Progenitor cell of endocrine pancreas (in vitro differentiated cells): ENCODE data around the gene DAB2. TPM values are rescaled to one million over a fixed set of nuclear protein-coding genes. Genes with fewer than 3 reads are reported as not detected.
"Not testable (repeated sequence)": the region's sequence is repeated elsewhere in the genome, so short reads cannot be mapped to it uniquely, and the experiment has no call there.

Source experiments
- DNase-seq: peaks from one replicate; pipeline ENCODE4 v3.0.0; 2021; ENCODE audit warnings: low spot score; ENCODE audit not compliant: unreplicated experiment
- H3K27ac Mint-ChIP-seq: 2 replicates; pipeline ENCODE4 v1.8.0; 2021; ENCODE audit warnings: mild to moderate bottlenecking, moderate library complexity, mixed read lengths
- H3K27me3 Mint-ChIP-seq: 2 replicates; pipeline ENCODE4 v1.8.0; 2021; ENCODE audit warnings: mixed read lengths
- H3K36me3 Mint-ChIP-seq: 2 replicates; pipeline ENCODE4 v1.8.0; 2022; ENCODE audit warnings: mixed read lengths; ENCODE audit not compliant: insufficient read depth
- H3K4me1 Mint-ChIP-seq: 2 replicates; pipeline ENCODE4 v1.8.0; 2021; ENCODE audit warnings: low read depth, mixed read lengths
- H3K4me3 Mint-ChIP-seq: 2 replicates; pipeline ENCODE4 v1.8.0; 2021; ENCODE audit warnings: low read depth, mild to moderate bottlenecking, moderate library complexity, mixed read lengths
- H3K9me3 Mint-ChIP-seq: 2 replicates; pipeline ENCODE4 v1.8.0; 2021; ENCODE audit warnings: low read depth, mixed read lengths
- CTCF ChIP-seq: fragments of 200-600 bp; sonication (generic); IDR thresholded peaks from one replicate; pipeline ENCODE4 v1.5.0; 2021; ENCODE audit warnings: antibody characterized with exemption, mild to moderate bottlenecking; ENCODE audit not compliant: unreplicated experiment
- total RNA-seq: library from RNA; stranded (reverse); gene quantifications from 2 replicates; pipeline ENCODE4 v1.2.1, GENCODE V29; 2021

DAB2 gene
- total RNA-seq, 1 donor from 2014 or later: 46.0 TPM

- Mint-ChIP-seq H3K4me3 (no peak overlapping the region), H3K4me1 (peaks cover 4% of the 10 kb centered on the region), H3K9me3 (no peaks in the 10 kb centered on the region), H3K27me3 (no peaks in the 10 kb centered on the region), H3K36me3 (peaks cover 2% of the 10 kb centered on the region), H3K27ac (no peak overlapping the region)
- no peak for TF ChIP-seq CTCF
- DNase-seq: no peak
These were observed 13.7 kb downstream of the DAB2 start for GRCh38 chr5:39411061-39411460.

GRCh38 chr5:39409033-39409432 lies 15.7 kb downstream of the DAB2 start:
- H3K9me3 Mint-ChIP-seq: no peaks in the 10 kb centered on the region
- no peaks in the 10 kb centered on the region for H3K27me3 Mint-ChIP-seq
- H3K4me1 Mint-ChIP-seq: peaks cover 4% of the 10 kb centered on the region
- no peak overlapping the region for H3K27ac Mint-ChIP-seq
- no peak for TF ChIP-seq CTCF
- no peak overlapping the region for H3K4me3 Mint-ChIP-seq
- H3K36me3 Mint-ChIP-seq: peaks cover 2% of the 10 kb centered on the region
- DNase-seq: no peak

DNA sequence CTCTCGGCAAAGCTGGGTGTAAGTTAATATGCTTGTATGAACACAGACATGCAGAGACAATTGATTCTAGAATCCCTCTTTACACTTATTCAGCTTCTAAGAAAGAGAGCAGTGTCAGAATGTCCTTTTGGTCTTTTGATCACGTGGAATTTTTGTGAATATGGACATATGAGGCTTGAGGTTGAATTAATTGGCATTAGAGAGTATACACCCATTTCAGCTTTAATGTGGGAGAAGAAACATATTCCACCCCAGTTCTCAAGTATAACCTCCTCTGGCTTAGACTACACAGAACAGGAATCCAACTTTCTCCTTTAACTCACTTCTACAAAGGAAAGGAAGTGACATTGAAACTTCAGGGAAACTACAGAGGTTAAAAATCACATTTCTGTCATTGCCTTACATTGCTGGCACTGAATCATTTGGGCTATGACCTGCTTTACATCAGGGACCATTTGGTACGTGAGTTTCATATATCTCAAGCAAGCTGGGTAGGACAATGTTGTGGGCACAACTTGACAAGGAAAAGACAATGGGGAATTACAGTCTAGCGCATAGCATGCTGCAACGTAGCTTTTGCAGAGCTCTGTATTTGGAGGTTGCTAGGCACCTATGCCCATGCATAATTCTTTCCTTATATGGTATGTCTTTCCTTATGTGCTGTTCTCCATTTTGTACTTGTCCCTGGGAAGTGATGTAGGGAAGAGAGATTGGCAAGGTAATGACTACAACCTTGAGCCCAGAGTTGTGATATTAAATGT lies 19.5 kb downstream of the DAB2 start:
- TF ChIP-seq CTCF: no peak
- H3K27ac Mint-ChIP-seq: peak overlapping the region; percentile 6
- DNase-seq: no peak
- no peak overlapping the region for H3K4me3 Mint-ChIP-seq
- peaks cover 11% of the 10 kb centered on the region for H3K4me1 Mint-ChIP-seq
- H3K27me3 Mint-ChIP-seq: no peaks in the 10 kb centered on the region
- peaks cover 4% of the 10 kb centered on the region for H3K36me3 Mint-ChIP-seq
- H3K9me3 Mint-ChIP-seq: no peaks in the 10 kb centered on the region

DNA sequence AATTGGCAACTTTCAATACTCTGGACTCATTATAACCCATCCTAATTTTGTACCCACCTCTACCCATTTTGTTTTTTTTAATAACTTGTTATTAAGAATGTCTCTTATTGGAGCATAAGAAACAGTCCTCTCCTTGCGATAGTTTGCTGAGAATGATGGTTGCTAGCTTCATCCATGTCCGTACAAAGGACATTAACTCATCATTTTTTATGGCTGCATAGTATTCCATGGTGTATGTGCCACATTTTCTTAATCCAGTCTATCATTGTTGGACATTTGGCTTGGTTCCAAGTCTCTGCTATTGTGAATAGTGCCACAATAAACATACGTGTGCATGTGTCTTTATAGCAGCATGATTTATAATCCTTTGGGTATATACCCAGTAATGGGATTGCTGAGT lies 21.0 kb downstream of the DAB2 start:
- not testable (repeated sequence) for H3K9me3 Mint-ChIP-seq, H3K4me3 Mint-ChIP-seq, H3K27me3 Mint-ChIP-seq, H3K36me3 Mint-ChIP-seq, DNase-seq, H3K27ac Mint-ChIP-seq
- peaks cover 14% of the 10 kb centered on the region for H3K4me1 Mint-ChIP-seq

- H3K36me3 Mint-ChIP-seq, H3K27ac Mint-ChIP-seq, DNase-seq, H3K4me3 Mint-ChIP-seq, H3K9me3 Mint-ChIP-seq, H3K27me3 Mint-ChIP-seq: not testable (repeated sequence)
- peaks cover 14% of the 10 kb centered on the region for H3K4me1 Mint-ChIP-seq
These were observed 22.6 kb downstream of the DAB2 start for GRCh38 chr5:39402140-39402539.

DNA sequence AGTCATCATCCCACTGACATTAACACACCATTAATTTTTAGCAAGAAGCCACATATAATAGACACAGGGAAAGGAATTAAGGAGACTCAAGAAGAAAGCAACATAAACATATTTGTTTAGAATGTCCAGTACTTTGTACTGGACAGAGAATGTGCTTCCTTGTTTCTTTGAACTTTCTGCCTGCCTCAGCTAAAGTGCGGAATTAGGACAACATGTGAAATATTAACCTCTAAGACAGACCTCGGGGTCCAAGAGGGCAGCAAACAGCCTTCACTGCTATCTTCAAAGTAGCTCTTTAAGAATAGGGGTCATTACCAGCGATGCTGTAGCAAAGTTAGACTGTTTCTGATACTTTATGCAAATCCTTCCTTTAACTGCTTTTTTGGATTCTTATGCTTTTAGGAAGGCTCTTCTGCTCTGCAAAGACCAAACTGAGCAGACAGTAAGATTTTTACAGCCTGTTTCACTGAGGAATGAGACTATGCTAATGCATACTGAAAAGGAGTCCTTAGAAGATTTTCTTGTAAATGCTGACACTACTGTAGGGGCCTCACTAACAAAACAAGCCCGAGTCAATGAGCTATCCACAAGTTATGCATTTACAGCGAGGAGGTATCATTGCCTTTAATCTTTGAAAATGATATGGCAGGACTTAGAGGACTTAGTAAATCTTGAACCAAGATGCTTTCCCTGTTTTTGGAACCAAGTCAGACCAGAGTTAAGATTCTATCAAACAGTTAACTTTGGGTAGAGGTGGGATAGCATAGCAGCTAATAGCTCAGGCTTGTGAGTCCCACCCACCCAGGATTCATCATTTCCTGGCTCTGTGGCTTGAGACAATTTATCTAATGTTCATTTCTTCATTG lies 23.8 kb downstream of the DAB2 start:
- TF ChIP-seq CTCF: no peak
- peak overlapping the region; percentile 56 for H3K27ac Mint-ChIP-seq
- peak overlapping the region; percentile 20 for H3K4me3 Mint-ChIP-seq
- H3K36me3 Mint-ChIP-seq: peaks cover 2% of the 10 kb centered on the region
- no peaks in the 10 kb centered on the region for H3K9me3 Mint-ChIP-seq
- no peaks in the 10 kb centered on the region for H3K27me3 Mint-ChIP-seq
- no peak for DNase-seq
- H3K4me1 Mint-ChIP-seq: peaks cover 25% of the 10 kb centered on the region
